ENCODE measurements around the gene RFC5. TPM values are rescaled to one million over a fixed set of nuclear protein-coding genes. Genes with fewer than 3 reads are reported as not detected.

Gene RFC5
- total and polyA plus RNA-seq, 12 donors = 5.8 to 28.0 (median 8.6) TPM

DNA sequence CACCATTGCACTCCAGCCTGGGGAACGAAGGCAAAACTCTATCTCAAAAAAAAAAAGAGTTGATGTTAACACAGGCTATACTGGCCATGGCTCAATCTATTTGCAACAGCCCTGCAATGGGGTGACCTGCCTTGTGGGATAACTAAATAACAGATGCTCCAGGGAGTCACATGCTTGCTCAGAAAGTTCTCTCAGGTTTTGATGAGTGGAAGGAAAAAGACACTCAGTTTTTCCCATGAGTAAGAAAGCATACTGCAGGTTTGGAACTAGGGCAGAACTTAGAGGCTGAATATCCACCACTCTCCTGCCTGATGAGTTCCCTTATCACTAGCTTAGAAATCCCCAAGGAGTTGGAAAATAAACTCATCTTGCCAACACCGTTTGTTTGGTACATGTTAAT, 27.6 kb downstream of the RFC5 start:
- peaks cover 0 to 11% of the 10 kb centered on the region in 2 donors for H3K4me1 ChIP-seq (replicated peaks in 1 of 2)
- no peaks in the 10 kb centered on the region for H3K27me3 ChIP-seq
- 63 to 89% (median 81%) methylated on average over 2 of the region's 2 CpGs for WGBS, 4 donors
- no peak overlapping the region for H3K27ac ChIP-seq
- TF ChIP-seq, protein P1, sequence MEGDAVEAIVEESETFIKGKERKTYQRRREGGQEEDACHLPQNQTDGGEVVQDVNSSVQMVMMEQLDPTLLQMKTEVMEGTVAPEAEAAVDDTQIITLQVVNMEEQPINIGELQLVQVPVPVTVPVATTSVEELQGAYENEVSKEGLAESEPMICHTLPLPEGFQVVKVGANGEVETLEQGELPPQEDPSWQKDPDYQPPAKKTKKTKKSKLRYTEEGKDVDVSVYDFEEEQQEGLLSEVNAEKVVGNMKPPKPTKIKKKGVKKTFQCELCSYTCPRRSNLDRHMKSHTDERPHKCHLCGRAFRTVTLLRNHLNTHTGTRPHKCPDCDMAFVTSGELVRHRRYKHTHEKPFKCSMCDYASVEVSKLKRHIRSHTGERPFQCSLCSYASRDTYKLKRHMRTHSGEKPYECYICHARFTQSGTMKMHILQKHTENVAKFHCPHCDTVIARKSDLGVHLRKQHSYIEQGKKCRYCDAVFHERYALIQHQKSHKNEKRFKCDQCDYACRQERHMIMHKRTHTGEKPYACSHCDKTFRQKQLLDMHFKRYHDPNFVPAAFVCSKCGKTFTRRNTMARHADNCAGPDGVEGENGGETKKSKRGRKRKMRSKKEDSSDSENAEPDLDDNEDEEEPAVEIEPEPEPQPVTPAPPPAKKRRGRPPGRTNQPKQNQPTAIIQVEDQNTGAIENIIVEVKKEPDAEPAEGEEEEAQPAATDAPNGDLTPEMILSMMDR (IDR thresholded peaks at IDR 0.05) = no peak
- no peak for TF ChIP-seq POLR2A (IDR thresholded peaks at IDR 0.05)
- H3K9me3 ChIP-seq (replicated peaks in 1 of 3) = no peaks in the 10 kb centered on the region
- intact Hi-C loops (cut with DNase I) = no loop called here
- peaks cover 0 to 70% of the 10 kb centered on the region in 2 donors for H3K36me3 ChIP-seq (replicated peaks in 1 of 2)
- DNase-seq = peak in 1 of 7 donors; percentile 21
- H3K4me3 ChIP-seq = no peak overlapping the region

DNA sequence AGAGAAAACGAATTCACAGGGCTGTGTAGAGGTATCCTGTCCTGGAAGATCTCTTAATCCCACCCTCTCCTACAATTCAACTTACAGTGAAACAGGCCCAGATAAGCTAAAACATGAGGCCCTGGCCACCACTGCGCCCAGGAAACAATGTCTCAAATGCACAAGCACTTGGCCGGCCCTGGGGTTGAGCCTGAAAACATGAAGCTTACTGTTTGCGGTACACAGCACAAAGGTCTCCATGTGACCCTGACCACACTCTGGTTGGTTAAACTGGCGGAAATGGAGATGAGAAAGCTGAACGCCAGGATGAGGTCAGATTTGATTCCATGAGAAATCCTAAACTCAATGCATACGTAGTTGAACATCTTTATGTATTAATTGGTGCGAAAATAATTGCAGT, 28.1 kb downstream of the RFC5 start:
- no peak overlapping the region for H3K27ac ChIP-seq
- H3K9me3 ChIP-seq (replicated peaks in 1 of 3) = no peaks in the 10 kb centered on the region
- peaks cover 0 to 11% of the 10 kb centered on the region in 2 donors for H3K4me1 ChIP-seq (replicated peaks in 1 of 2)
- intact Hi-C loops (cut with DNase I) = no loop called here
- H3K27me3 ChIP-seq = no peaks in the 10 kb centered on the region
- H3K36me3 ChIP-seq (replicated peaks in 1 of 2) = peaks cover 0 to 65% of the 10 kb centered on the region in 2 donors
- no peak for DNase-seq
- TF ChIP-seq, protein P1 (IDR thresholded peaks at IDR 0.05) = no peak
- no peak for TF ChIP-seq POLR2A (IDR thresholded peaks at IDR 0.05)
- 92 to 98% (median 94%) methylated on average over 8 of the region's 8 CpGs for WGBS, 4 donors
- no peak overlapping the region for H3K4me3 ChIP-seq

DNA sequence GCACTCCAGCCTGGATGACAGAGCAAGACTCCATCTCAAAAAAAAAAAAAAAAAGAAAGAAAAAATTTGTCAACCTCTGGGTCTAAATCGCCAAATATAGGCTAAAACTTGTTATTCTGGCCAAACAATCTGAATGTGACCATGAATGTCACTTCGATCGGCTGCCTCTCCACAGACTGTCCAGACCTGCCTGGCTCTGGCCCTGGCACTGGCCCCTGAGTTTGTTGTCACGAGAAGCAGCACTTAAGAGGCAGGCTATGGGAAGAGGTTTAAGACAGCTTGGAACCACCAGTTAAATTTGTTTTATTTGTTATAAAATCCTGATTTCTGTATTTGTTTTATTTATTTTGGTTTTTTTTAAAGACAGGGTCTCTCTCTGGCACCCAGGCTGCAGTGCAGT, 29.9 kb downstream of the RFC5 start:
- DNase-seq = peak in 2 of 7 donors; percentile 53 to 56
- Histone ChIP-seq H3K27me3 (no peaks in the 10 kb centered on the region), H3K36me3 (replicated peaks in 1 of 2) (peaks cover 0 to 64% of the 10 kb centered on the region in 2 donors), H3K9me3 (replicated peaks in 1 of 3) (no peaks in the 10 kb centered on the region), H3K4me1 (replicated peaks in 1 of 2) (peaks cover under 1 to 16% of the 10 kb centered on the region in 2 donors), H3K27ac (peak overlapping the region in 1 of 5 donors; percentile 6), H3K4me3 (no peak overlapping the region)
- intact Hi-C loops (cut with DNase I) = no loop called here
- WGBS, 4 donors = 58 to 74% (median 65%) methylated on average over 4 of the region's 4 CpGs
- no peak for TF ChIP-seq POLR2A (IDR thresholded peaks at IDR 0.05)
- TF ChIP-seq, protein P1 (IDR thresholded peaks at IDR 0.05) = no peak

DNA sequence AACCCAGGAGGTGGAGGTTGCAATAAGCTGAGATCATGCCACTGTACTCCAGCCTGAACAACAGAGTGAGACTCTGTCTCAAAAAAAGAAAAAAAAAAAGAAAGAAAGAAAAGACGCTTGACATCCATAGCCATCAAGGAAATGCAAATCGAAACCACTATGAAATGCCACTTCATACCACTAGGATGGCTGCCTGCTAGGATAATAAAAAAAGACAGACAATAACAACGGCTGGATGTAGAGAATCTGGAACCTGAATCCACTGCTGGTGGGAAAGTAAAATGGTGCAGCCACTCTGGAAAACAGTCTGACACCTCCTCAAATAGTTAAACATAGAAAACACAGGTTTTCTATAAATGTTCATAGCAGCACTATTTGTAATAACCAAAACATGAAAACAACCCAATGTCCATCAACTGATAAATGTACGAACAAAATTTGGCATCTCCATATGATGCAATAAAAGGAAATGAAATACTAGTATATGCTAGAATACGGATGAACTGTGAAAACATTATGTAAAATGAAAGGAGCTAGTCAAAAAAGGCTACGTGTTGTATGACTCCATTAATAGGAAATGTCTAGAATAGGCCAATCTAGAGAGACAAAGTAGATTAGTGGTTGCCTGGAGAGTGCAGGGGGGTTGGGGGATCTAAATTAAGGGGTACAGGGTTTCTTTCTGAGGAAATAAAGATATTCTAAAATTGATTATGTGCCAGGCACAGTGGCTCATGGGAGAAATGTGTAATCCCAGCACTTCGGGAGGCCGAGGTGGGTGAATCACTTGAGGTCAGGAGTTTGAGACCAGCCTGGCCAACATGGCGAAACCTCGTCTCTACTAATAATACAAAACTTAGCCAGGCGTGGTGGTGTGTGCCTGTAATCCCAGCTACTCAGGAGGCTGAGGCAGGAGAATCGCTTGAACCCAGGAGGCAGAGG, 34.7 kb downstream of the RFC5 start:
- WGBS, 4 donors = 75 to 88% (median 82%) methylated on average over 12 of the region's 12 CpGs
- no peak for DNase-seq
- Histone ChIP-seq H3K9me3 (replicated peaks in 1 of 3) (no peaks in the 10 kb centered on the region), H3K36me3 (replicated peaks in 1 of 2) (peaks cover 0 to 27% of the 10 kb centered on the region in 2 donors), H3K27me3 (no peaks in the 10 kb centered on the region), H3K4me3 (no peak overlapping the region), H3K4me1 (replicated peaks in 1 of 2) (peaks cover 10 to 50% of the 10 kb centered on the region in 2 donors), H3K27ac (peak overlapping the region; percentile 67 to 91 (median 76))
- intact Hi-C loops (cut with DNase I) = no loop called here
- TF ChIP-seq, protein P1 (IDR thresholded peaks at IDR 0.05) = peak in 1 of 6 experiments; percentile 15
- no peak for TF ChIP-seq POLR2A (IDR thresholded peaks at IDR 0.05)
